Erythroblast (primary cell): ENCODE measurements around the gene PLCH1.

Experiments
- DNase-seq, 2 experiments: peaks; one replicate each; lab custom pipeline; 2025; lab: John Stamatoyannopoulos, UW
- GATA1 ChIP-seq: IDR thresholded peaks from 2 replicates; pipeline ENCODE4 v1.6.1; 2011; ENCODE audit warnings: low read depth, mild to moderate bottlenecking, control low read depth, low read length, moderate library complexity
- POLR2A ChIP-seq: IDR thresholded peaks from 2 replicates; pipeline ENCODE4 v1.6.1; 2011; ENCODE audit warnings: mild to moderate bottlenecking, low read length

PLCH1 gene

GRCh38 chr3:155442072-155442471, 302.8 kb downstream of the PLCH1 start:
- TF ChIP-seq GATA1, result no peak
- TF ChIP-seq POLR2A, result no peak
- DNase-seq, result no peak

- TF ChIP-seq GATA1, result no peak
- no peak for TF ChIP-seq POLR2A
- DNase-seq, result no peak
Measured at GRCh38 chr3:155441506-155441905, 303.4 kb downstream of the PLCH1 start.

- TF ChIP-seq POLR2A (no peak), GATA1 (no peak)
- no peak for DNase-seq
Measured at GRCh38 chr3:155441026-155441425, 303.8 kb downstream of the PLCH1 start.

- TF ChIP-seq GATA1 (no peak), POLR2A (no peak)
- DNase-seq, result no peak
Measured at GRCh38 chr3:155435821-155436220, 309.1 kb downstream of the PLCH1 start.

- no peak for DNase-seq
- TF ChIP-seq GATA1 (no peak), POLR2A (no peak)
Measured at GRCh38 chr3:155431856-155432570, 312.9 kb downstream of the PLCH1 start.

GRCh38 chr3:155428563-155428962, 316.3 kb downstream of the PLCH1 start:
- no peak for DNase-seq
- no peak for TF ChIP-seq POLR2A
- no peak for TF ChIP-seq GATA1

GRCh38 chr3:155426524-155427230, 318.2 kb downstream of the PLCH1 start:
- DNase-seq, result peak; percentile 7 to 51
- TF ChIP-seq POLR2A (no peak), GATA1 (no peak)

GRCh38 chr3:155425396-155425795, 319.5 kb downstream of the PLCH1 start:
- TF ChIP-seq GATA1 (no peak), POLR2A (no peak)
- DNase-seq, result peak; percentile 23 to 65

GRCh38 chr3:155424323-155424710, 320.6 kb downstream of the PLCH1 start:
- TF ChIP-seq GATA1 (no peak), POLR2A (no peak)
- DNase-seq, result peak in 1 of 2 experiments; percentile 22

- peak in 1 of 2 experiments; percentile 59 for DNase-seq
- TF ChIP-seq POLR2A, result no peak
- TF ChIP-seq GATA1, result no peak
Measured at GRCh38 chr3:155423526-155424322, 321.1 kb downstream of the PLCH1 start.

GRCh38 chr3:155420881-155421486, 323.9 kb downstream of the PLCH1 start:
- peak in 1 of 2 experiments; percentile 17 for DNase-seq
- TF ChIP-seq GATA1, result no peak
- TF ChIP-seq POLR2A, result no peak

GRCh38 chr3:155420406-155420805, 324.5 kb downstream of the PLCH1 start:
- no peak for TF ChIP-seq GATA1
- TF ChIP-seq POLR2A, result no peak
- DNase-seq, result no peak

- peak in 1 of 2 experiments; percentile 16 for DNase-seq
- TF ChIP-seq GATA1 (no peak), POLR2A (no peak)
Measured at GRCh38 chr3:155418407-155418806, 326.5 kb downstream of the PLCH1 start.
